HepG2 (cell line): Measurements from ENCODE around the gene LENEP. TPM values are rescaled to one million over a fixed set of nuclear protein-coding genes. Genes with fewer than 3 reads are reported as not detected.

ENCODE experiments used
- ASH2L ChIP-seq: fragments of 300-600, 200-600 bp; sonication (generic); IDR thresholded peaks from 2 replicates; pipeline ENCODE4 v1.7.0; 2017; ENCODE audit warnings: low read depth, mild to moderate bottlenecking, moderate library complexity, mixed read lengths, low read length; ENCODE audit not compliant: insufficient read length
- GZF1 ChIP-seq: sonication (generic); formaldehyde crosslinking; IDR thresholded peaks from 2 replicates; pipeline ENCODE4 v1.5.1; 2020; ENCODE audit warnings: mild to moderate bottlenecking, missing genetic modification reagents
- MNT ChIP-seq: fragments of 450-650 bp; IDR thresholded peaks from 2 replicates; pipeline ENCODE4 v1.6.1; 2016
- NCOA1 ChIP-seq: sonication (generic); formaldehyde crosslinking; IDR thresholded peaks from 2 replicates; pipeline ENCODE4 v1.9.0; 2021; ENCODE audit warnings: missing genetic modification reagents
- NFE2L1 ChIP-seq: sonication (generic); formaldehyde crosslinking; IDR thresholded peaks from 2 replicates; pipeline ENCODE4 v1.4.0; 2020; ENCODE audit warnings: missing genetic modification reagents, mild to moderate bottlenecking, borderline replicate concordance
- YEATS2 ChIP-seq: sonication (generic); formaldehyde crosslinking; IDR thresholded peaks from 2 replicates; pipeline ENCODE4 v1.4.0; 2020; ENCODE audit warnings: missing genetic modification reagents, borderline replicate concordance
- ZBTB43 ChIP-seq: sonication (generic); formaldehyde crosslinking; conservative IDR thresholded peaks from 2 replicates; pipeline ENCODE4 v1.4.0; 2020; ENCODE audit warnings: missing genetic modification reagents
- ZMYM4 ChIP-seq: sonication (generic); formaldehyde crosslinking; IDR thresholded peaks from 2 replicates; pipeline ENCODE4 v1.8.1; 2023; ENCODE audit warnings: mild to moderate bottlenecking, missing genetic modification reagents
- ZNF180 ChIP-seq: sonication (generic); formaldehyde crosslinking; IDR thresholded peaks from 2 replicates; pipeline ENCODE4 v1.4.0; 2020; ENCODE audit warnings: low read depth, missing genetic modification reagents, borderline replicate concordance
- ZNF446 ChIP-seq: sonication (generic); formaldehyde crosslinking; IDR thresholded peaks from 2 replicates; pipeline ENCODE4 v1.5.0; 2020; ENCODE audit warnings: mild to moderate bottlenecking, missing genetic modification reagents
- ZNF558 ChIP-seq: sonication (generic); formaldehyde crosslinking; IDR thresholded peaks from 2 replicates; pipeline ENCODE4 v1.9.0; 2022; ENCODE audit warnings: mild to moderate bottlenecking, missing genetic modification reagents, borderline replicate concordance
- ZNF879 ChIP-seq: sonication (generic); formaldehyde crosslinking; IDR thresholded peaks from 2 replicates; pipeline ENCODE4 v1.8.1; 2023; ENCODE audit warnings: missing genetic modification reagents
- polyA plus RNA-seq, 8 experiments: library from polyadenylated mRNA; depleted of rRNA in 3 of 8; stranded (reverse) in 7 of 8; unstranded in 1 of 8; fragments of >200 nt; fragmentation: Illumina TruSeq in 4 of 8; extraction: Trizol in 4 of 8; gene quantifications; 2 replicates each; pipeline versions ENCODE4 v1.2.1 to v1.2.3, GENCODE V29; 2011 to 2016; ENCODE audit warnings: low read depth in 4 of 8, missing spikeins in 1 of 8, mixed read lengths in 1 of 8; ENCODE audit not compliant: insufficient read depth in 1 of 8
- total RNA-seq, 5 experiments: library from RNA; depleted of rRNA; stranded (reverse); fragments of >200 nt; fragmentation: Illumina TruSeq; extraction: Trizol; gene quantifications; 2 replicates each; pipeline ENCODE4 v1.2.3, GENCODE V29; 2016; ENCODE audit warnings: low read depth in 1 of 5
- TF ChIP-seq, protein P1 (sequence below): fragments of 450-650 bp; IDR thresholded peaks from 2 replicates; pipeline ENCODE4 v1.6.1; 2017
- TF ChIP-seq, protein P2 (sequence below), 2 experiments: sonication (generic) in 1 of 2; formaldehyde crosslinking in 1 of 2; IDR thresholded peaks; 2 replicates each; pipeline versions ENCODE4 v1.4.0 to v1.6.1; 2018 to 2020; ENCODE audit warnings: missing genetic modification reagents in 2 of 2, borderline replicate concordance in 1 of 2, low read depth in 1 of 2, mild to moderate bottlenecking in 1 of 2, missing biosample characterization in 1 of 2
- TF ChIP-seq, protein P3 (sequence below): sonication (generic); formaldehyde crosslinking; IDR thresholded peaks from 2 replicates; pipeline ENCODE4 v1.8.0; 2022; ENCODE audit warnings: missing genetic modification reagents, mild to moderate bottlenecking, moderate library complexity, borderline replicate concordance
- TF ChIP-seq, protein P4 (sequence below): sonication (generic); formaldehyde crosslinking; IDR thresholded peaks from 2 replicates; pipeline ENCODE4 v1.4.0; 2020; ENCODE audit warnings: mild to moderate bottlenecking, missing genetic modification reagents

Gene LENEP
- total and polyA plus RNA-seq, 2 of the 13 experiments (the other 11 are each of a cell fraction or from before 2014, with no cell fraction given), result 0.29 TPM; not detected in 1

DNA sequence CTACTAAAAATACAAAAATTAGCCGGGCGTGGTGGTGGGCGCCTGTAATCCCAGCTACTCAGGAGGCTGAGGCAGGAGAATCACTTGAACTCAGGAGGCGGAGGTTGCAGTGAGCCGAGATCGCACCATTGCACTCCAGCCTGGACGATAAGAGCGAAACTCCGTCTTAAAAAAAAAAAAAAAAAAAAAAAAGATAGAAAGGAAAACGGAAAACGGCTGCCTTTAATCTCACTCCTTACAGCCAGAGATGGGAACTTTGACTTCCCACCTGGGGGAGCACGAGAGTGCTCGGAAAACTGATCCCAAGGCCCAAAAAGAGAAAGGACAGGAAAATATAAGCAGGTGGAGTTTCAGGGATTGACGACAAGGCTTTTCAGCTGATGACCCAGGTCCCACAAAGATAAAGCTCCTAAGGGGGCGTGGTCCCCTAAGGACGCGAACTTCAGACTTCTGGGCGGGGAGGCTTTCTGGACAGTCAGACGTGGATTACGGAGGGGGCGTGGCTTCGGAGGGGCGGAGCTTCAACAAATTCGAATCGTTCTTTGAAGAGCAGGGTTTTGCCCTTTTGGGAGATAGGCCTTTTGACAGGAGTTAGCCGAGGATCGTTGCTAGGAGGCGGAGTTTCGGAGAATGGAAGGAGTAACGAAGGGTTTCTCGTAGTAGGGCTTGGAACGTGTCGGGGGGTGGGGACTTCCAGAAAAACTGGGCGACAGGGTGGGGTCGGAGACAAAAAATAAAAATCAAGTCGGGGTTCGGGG lies 19.9 kb upstream of the LENEP start (continued):
- TF ChIP-seq, protein P1, sequence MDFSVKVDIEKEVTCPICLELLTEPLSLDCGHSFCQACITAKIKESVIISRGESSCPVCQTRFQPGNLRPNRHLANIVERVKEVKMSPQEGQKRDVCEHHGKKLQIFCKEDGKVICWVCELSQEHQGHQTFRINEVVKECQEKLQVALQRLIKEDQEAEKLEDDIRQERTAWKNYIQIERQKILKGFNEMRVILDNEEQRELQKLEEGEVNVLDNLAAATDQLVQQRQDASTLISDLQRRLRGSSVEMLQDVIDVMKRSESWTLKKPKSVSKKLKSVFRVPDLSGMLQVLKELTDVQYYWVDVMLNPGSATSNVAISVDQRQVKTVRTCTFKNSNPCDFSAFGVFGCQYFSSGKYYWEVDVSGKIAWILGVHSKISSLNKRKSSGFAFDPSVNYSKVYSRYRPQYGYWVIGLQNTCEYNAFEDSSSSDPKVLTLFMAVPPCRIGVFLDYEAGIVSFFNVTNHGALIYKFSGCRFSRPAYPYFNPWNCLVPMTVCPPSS, result no peak
- TF ChIP-seq, protein P2, sequence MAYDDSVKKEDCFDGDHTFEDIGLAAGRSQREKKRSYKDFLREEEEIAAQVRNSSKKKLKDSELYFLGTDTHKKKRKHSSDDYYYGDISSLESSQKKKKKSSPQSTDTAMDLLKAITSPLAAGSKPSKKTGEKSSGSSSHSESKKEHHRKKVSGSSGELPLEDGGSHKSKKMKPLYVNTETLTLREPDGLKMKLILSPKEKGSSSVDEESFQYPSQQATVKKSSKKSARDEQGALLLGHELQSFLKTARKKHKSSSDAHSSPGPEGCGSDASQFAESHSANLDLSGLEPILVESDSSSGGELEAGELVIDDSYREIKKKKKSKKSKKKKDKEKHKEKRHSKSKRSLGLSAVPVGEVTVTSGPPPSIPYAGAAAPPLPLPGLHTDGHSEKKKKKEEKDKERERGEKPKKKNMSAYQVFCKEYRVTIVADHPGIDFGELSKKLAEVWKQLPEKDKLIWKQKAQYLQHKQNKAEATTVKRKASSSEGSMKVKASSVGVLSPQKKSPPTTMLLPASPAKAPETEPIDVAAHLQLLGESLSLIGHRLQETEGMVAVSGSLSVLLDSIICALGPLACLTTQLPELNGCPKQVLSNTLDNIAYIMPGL (CRISPR knock-in tag; IDR thresholded peaks at IDR 0.05; ENCODE audit: borderline replicate concordance in 1 of 2, low read depth in 1 of 2), result no peak
- TF ChIP-seq, protein P3, sequence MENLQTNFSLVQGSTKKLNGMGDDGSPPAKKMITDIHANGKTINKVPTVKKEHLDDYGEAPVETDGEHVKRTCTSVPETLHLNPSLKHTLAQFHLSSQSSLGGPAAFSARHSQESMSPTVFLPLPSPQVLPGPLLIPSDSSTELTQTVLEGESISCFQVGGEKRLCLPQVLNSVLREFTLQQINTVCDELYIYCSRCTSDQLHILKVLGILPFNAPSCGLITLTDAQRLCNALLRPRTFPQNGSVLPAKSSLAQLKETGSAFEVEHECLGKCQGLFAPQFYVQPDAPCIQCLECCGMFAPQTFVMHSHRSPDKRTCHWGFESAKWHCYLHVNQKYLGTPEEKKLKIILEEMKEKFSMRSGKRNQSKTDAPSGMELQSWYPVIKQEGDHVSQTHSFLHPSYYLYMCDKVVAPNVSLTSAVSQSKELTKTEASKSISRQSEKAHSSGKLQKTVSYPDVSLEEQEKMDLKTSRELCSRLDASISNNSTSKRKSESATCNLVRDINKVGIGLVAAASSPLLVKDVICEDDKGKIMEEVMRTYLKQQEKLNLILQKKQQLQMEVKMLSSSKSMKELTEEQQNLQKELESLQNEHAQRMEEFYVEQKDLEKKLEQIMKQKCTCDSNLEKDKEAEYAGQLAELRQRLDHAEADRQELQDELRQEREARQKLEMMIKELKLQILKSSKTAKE (CRISPR knock-in tag), result peak; percentile 25; the same call in 1 of the 2 replicates
- TF ChIP-seq ZBTB43 (CRISPR knock-in tag) (no peak), YEATS2 (CRISPR knock-in tag) (0 out of 2 replicates have a peak, but pooled peaks have one; percentile 7), ASH2L (peak; percentile 61), ZNF446 (CRISPR knock-in tag) (peak; percentile 80; the same call in 1 of the 2 replicates), ZNF879 (CRISPR knock-in tag) (no peak), MNT (0 out of 2 replicates have a peak, but pooled peaks have one; percentile 40), ZNF180 (CRISPR knock-in tag) (no peak), GZF1 (CRISPR knock-in tag) (no peak), ZNF558 (0 out of 2 replicates have a peak, but pooled peaks have one; percentile 43), NFE2L1 (CRISPR knock-in tag) (no peak), ZMYM4 (CRISPR knock-in tag) (0 out of 2 replicates have a peak, but pooled peaks have one; percentile 49), NCOA1 (no peak)
- TF ChIP-seq, protein P4, sequence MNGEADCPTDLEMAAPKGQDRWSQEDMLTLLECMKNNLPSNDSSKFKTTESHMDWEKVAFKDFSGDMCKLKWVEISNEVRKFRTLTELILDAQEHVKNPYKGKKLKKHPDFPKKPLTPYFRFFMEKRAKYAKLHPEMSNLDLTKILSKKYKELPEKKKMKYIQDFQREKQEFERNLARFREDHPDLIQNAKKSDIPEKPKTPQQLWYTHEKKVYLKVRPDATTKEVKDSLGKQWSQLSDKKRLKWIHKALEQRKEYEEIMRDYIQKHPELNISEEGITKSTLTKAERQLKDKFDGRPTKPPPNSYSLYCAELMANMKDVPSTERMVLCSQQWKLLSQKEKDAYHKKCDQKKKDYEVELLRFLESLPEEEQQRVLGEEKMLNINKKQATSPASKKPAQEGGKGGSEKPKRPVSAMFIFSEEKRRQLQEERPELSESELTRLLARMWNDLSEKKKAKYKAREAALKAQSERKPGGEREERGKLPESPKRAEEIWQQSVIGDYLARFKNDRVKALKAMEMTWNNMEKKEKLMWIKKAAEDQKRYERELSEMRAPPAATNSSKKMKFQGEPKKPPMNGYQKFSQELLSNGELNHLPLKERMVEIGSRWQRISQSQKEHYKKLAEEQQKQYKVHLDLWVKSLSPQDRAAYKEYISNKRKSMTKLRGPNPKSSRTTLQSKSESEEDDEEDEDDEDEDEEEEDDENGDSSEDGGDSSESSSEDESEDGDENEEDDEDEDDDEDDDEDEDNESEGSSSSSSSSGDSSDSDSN (CRISPR knock-in tag), result no peak
